T-cell (primary cell): Measurements from ENCODE around the gene CFAP53. TPM values are rescaled to one million over a fixed set of nuclear protein-coding genes. Genes with fewer than 3 reads are reported as not detected.
A peak's percentile ranks its signal among the peaks of the same experiment; 100 is the strongest.
"Not testable (repeated sequence)": the region's sequence is repeated elsewhere in the genome, so short reads cannot be mapped to it uniquely, and the experiment has no call there.

ENCODE experiments used
- ATAC-seq, 4 experiments: fragments of 200-7000 bp in 3 of 4; fragments of 150-1000 bp in 1 of 4; cut with Tn5 transposase; replicated peaks in 1 of 4; 1 replicate in 3 of 4; 2 replicates in 1 of 4; pipeline ENCODE4 v1.10.0; 2021; ENCODE audit warnings: moderate library complexity in 3 of 4, mild to moderate bottlenecking in 2 of 4, moderate number of reproducible peaks in 1 of 4
- CTCF ChIA-PET, 2 donors: fragments of 300-600 bp; sonication (Branson Sonifier 250); formaldehyde crosslinking; loops; one replicate each; lab custom pipeline; 2022; ENCODE audit warnings: antibody characterized with exemption in 2 of 2; lab: Charles Lee
- POLR2A ChIA-PET, 2 donors: fragments of 300-600 bp; sonication (Branson Sonifier 250); formaldehyde crosslinking; loops; one replicate each; lab custom pipeline; 2022; ENCODE audit warnings: antibody characterized with exemption in 2 of 2; lab: Charles Lee
- DNase-seq, 35 experiments: peaks; one replicate each; pipeline versions ENCODE4 v3.0.0 to v3.0.0-alpha.2; 2013 to 2023
- H3K27ac ChIP-seq: one replicate; pipeline ENCODE4 v1.5.1; 2013; ENCODE audit warnings: low read length
- H3K27me3 ChIP-seq, 2 experiments: replicated peaks in 1 of 2; 1 replicate in 1 of 2; 2 replicates in 1 of 2; pipeline versions ENCODE4 v1.6.1 to v1.7.0; 2013; ENCODE audit warnings: low read length in 1 of 2, mixed read lengths in 1 of 2; ENCODE audit not compliant: control insufficient read depth in 2 of 2, insufficient read depth in 2 of 2; ENCODE audit errors: extremely low read depth in 1 of 2
- H3K36me3 ChIP-seq, 2 donors: 1 replicate in 1 of 2; 2 replicates in 1 of 2; pipeline versions ENCODE4 v1.6.1 to v1.7.0; 2013; ENCODE audit warnings: low read length in 1 of 2; ENCODE audit not compliant: control insufficient read depth in 2 of 2, insufficient read depth in 1 of 2; ENCODE audit errors: extremely low read depth in 1 of 2
- H3K4me1 ChIP-seq, 2 experiments: 1 replicate in 1 of 2; 2 replicates in 1 of 2; pipeline versions ENCODE4 v1.6.1 to v1.7.0; 2013; ENCODE audit warnings: low read length in 2 of 2, mixed read lengths in 1 of 2; ENCODE audit not compliant: insufficient read depth in 2 of 2, control insufficient read depth in 1 of 2; ENCODE audit errors: extremely low read depth in 1 of 2
- H3K4me3 ChIP-seq, 2 donors: 1 replicate in 1 of 2; 2 replicates in 1 of 2; pipeline versions ENCODE4 v1.5.1 to v1.7.0; 2013; ENCODE audit warnings: mild to moderate bottlenecking in 2 of 2, low read length in 1 of 2, moderate library complexity in 1 of 2; ENCODE audit not compliant: control insufficient read depth in 1 of 2; ENCODE audit errors: extremely low read depth in 1 of 2
- H3K9me3 ChIP-seq: 2 replicates; pipeline ENCODE4 v1.7.0; 2013
- H3K27ac Mint-ChIP-seq, 2 donors: one replicate each; pipeline ENCODE4 v1.8.0; 2020 to 2021; ENCODE audit warnings: mild to moderate bottlenecking in 2 of 2, mixed read lengths in 2 of 2
- H3K27me3 Mint-ChIP-seq, 2 donors: one replicate each; pipeline ENCODE4 v1.8.0; 2021 to 2022; ENCODE audit warnings: mixed read lengths in 2 of 2
- H3K36me3 Mint-ChIP-seq: one replicate; pipeline ENCODE4 v1.8.0; 2021; ENCODE audit warnings: mixed read lengths
- H3K4me1 Mint-ChIP-seq, 3 donors: one replicate each; pipeline ENCODE4 v1.8.0; 2020 to 2022; ENCODE audit warnings: mixed read lengths in 3 of 3, mild to moderate bottlenecking in 1 of 3
- H3K4me3 Mint-ChIP-seq, 3 donors: one replicate each; pipeline ENCODE4 v1.8.0; 2020 to 2022; ENCODE audit warnings: mild to moderate bottlenecking in 3 of 3, mixed read lengths in 3 of 3, moderate library complexity in 3 of 3
- H3K9me3 Mint-ChIP-seq, 3 donors: one replicate each; pipeline ENCODE4 v1.8.0; 2020 to 2022; ENCODE audit warnings: mixed read lengths in 3 of 3
- whole genome bisulfite sequencing: methylation state at CpG from one replicate; pipeline ENCODE4 v1.1.5; 2013; ENCODE audit warnings: missing lambda C conversion rate; ENCODE audit not compliant: insufficient coverage; 5-methylcytosine and 5-hydroxymethylcytosine counted together
- total RNA-seq, 35 experiments: library from RNA in 6 of 35; stranded (reverse) in 6 of 35; fragments of 120-200 nt in 1 of 35; gene quantifications; one replicate each; pipeline versions ENCODE4 v1.2.1 to v1.2.4 and lab custom pipeline; 2013 to 2026

The CFAP53 gene
- total RNA-seq, 5 donors from 2014 or later (not counting 1 experiment from before 2014, with no cell fraction given), result 0.56 to 1.2 (median 0.95) TPM; not detected in 1

- H3K27ac Mint-ChIP-seq, result peak overlapping the region; percentile 66 to 68
- WGBS, result 20% methylated on average over 38 of the region's 56 CpGs
These were observed 1.9 kb upstream of the CFAP53 start for GRCh38 chr18:50268022-50268747.

GRCh38 chr18:50262977-50263376, 3.3 kb downstream of the CFAP53 start:
- CTCF ChIA-PET, result interaction anchor here (0.6 to 1.6 kb wide), 3 partner anchors 80 to 103 kb away, joined by 3 read pairs; no protein-coding TSS in a partner anchor

More at GRCh38 chr18:50268022-50268747, 1.9 kb upstream of the CFAP53 start:
- POLR2A ChIA-PET, result interaction anchor here in 1 of 2 donors (0.6 kb wide), 1 partner anchor 9 kb away, joined by 6 read pairs; no protein-coding TSS in a partner anchor
- peak; percentile 66 to 75 (median 69) for ATAC-seq
- Histone ChIP-seq H3K4me3 (peak overlapping the region; percentile 54 to 72), H3K27ac (peak overlapping the region; percentile 32), H3K9me3 (no peaks in the 10 kb centered on the region), H3K4me1 (peaks cover 0 to 29% of the 10 kb centered on the region in 2 experiments), H3K36me3 (peaks cover 15 to 40% of the 10 kb centered on the region in 2 donors), H3K27me3 (no peaks in the 10 kb centered on the region)
- peak overlapping the region; percentile 81 to 88 (median 88) for H3K4me3 Mint-ChIP-seq
- H3K4me1 Mint-ChIP-seq, result peaks cover 24 to 26% (median 25%) of the 10 kb centered on the region in 3 donors
- no peaks in the 10 kb centered on the region for H3K9me3 Mint-ChIP-seq
- peaks cover 28% of the 10 kb centered on the region for H3K36me3 Mint-ChIP-seq
- DNase-seq, result peak; percentile 27 to 82 (median 67)
- H3K27me3 Mint-ChIP-seq, result no peaks in the 10 kb centered on the region
- CTCF ChIA-PET, result interaction anchor here (0.7 to 1.9 kb wide), 8 partner anchors 11 to 757 kb away, joined by 3 to 7 read pairs (median 3); partner anchors contain the start of gene MBD1 (in 1 of the 2)

GRCh38 chr18:50250935-50251334, 15.4 kb downstream of the CFAP53 start:
- ATAC-seq (no peak), DNase-seq (no peak)
- Histone ChIP-seq H3K9me3 (no peaks in the 10 kb centered on the region), H3K27ac (no peak overlapping the region), H3K27me3 (peaks cover 0 to 3% of the 10 kb centered on the region in 2 experiments), H3K4me3 (no peak overlapping the region), H3K4me1 (no peaks in the 10 kb centered on the region), H3K36me3 (no peaks in the 10 kb centered on the region)
- ChIA-PET CTCF (no interaction called here), POLR2A (no interaction called here)
- WGBS, result 100% methylated on average over 1 of the region's 3 CpGs
- H3K4me1 Mint-ChIP-seq, result peaks cover 0 to 8% (median 4%) of the 10 kb centered on the region in 3 donors
- H3K27me3 Mint-ChIP-seq, result no peaks in the 10 kb centered on the region
- H3K9me3 Mint-ChIP-seq, result no peaks in the 10 kb centered on the region
- H3K4me3 Mint-ChIP-seq, result no peak overlapping the region
- no peak overlapping the region for H3K27ac Mint-ChIP-seq
- no peaks in the 10 kb centered on the region for H3K36me3 Mint-ChIP-seq

More at GRCh38 chr18:50262977-50263376, 3.3 kb downstream of the CFAP53 start:
- Histone ChIP-seq H3K36me3 (no peaks in the 10 kb centered on the region), H3K9me3 (no peaks in the 10 kb centered on the region), H3K4me3 (no peak overlapping the region), H3K4me1 (peaks cover 0 to 22% of the 10 kb centered on the region in 2 experiments), H3K27me3 (no peaks in the 10 kb centered on the region), H3K27ac (no peak overlapping the region)
- POLR2A ChIA-PET, result no interaction called here
- H3K27ac Mint-ChIP-seq, result no peak overlapping the region
- H3K4me3 Mint-ChIP-seq, result no peak overlapping the region
- no peaks in the 10 kb centered on the region for H3K9me3 Mint-ChIP-seq
- no peaks in the 10 kb centered on the region for H3K27me3 Mint-ChIP-seq
- no peak for ATAC-seq
- H3K4me1 Mint-ChIP-seq, result peaks cover 20 to 24% (median 23%) of the 10 kb centered on the region in 3 donors
- DNase-seq, result no peak
- peaks cover 4% of the 10 kb centered on the region for H3K36me3 Mint-ChIP-seq

GRCh38 chr18:50249576-50249975, 16.7 kb downstream of the CFAP53 start:
- no peaks in the 10 kb centered on the region for H3K4me1 ChIP-seq
- H3K27ac ChIP-seq, result no peak overlapping the region
- H3K36me3 ChIP-seq, result no peaks in the 10 kb centered on the region
- peaks cover 0 to 8% (median 4%) of the 10 kb centered on the region in 3 donors for H3K4me1 Mint-ChIP-seq
- no peak overlapping the region for H3K4me3 Mint-ChIP-seq
- H3K9me3 ChIP-seq, result no peaks in the 10 kb centered on the region
- ChIA-PET POLR2A (interaction anchor here in 1 of 2 donors (0.6 kb wide), 1 partner anchor 837 kb away, joined by 9 read pairs; no protein-coding TSS in a partner anchor), CTCF (no interaction called here)
- no peaks in the 10 kb centered on the region for H3K27me3 Mint-ChIP-seq
- no peak overlapping the region for H3K27ac Mint-ChIP-seq
- ATAC-seq, result no peak
- H3K9me3 Mint-ChIP-seq, result no peaks in the 10 kb centered on the region
- peaks cover 0 to 3% of the 10 kb centered on the region in 2 experiments for H3K27me3 ChIP-seq
- DNase-seq, result no peak
- H3K4me3 ChIP-seq, result no peak overlapping the region
- no peaks in the 10 kb centered on the region for H3K36me3 Mint-ChIP-seq

- Mint-ChIP-seq H3K27ac (no peak overlapping the region), H3K4me3 (no peak overlapping the region), H3K27me3 (no peaks in the 10 kb centered on the region), H3K9me3 (peaks cover 0 to 4% (median under 1%) of the 10 kb centered on the region in 3 donors), H3K36me3 (peaks cover 4% of the 10 kb centered on the region), H3K4me1 (peaks cover 0 to 8% (median 4%) of the 10 kb centered on the region in 3 donors)
- H3K36me3 ChIP-seq, result no peaks in the 10 kb centered on the region
- no peaks in the 10 kb centered on the region for H3K4me1 ChIP-seq
- DNase-seq, result no peak
- no peak for ATAC-seq
- ChIA-PET CTCF (no interaction called here), POLR2A (no interaction called here)
- H3K27ac ChIP-seq, result no peak overlapping the region
- H3K27me3 ChIP-seq, result peaks cover 0 to 3% of the 10 kb centered on the region in 2 experiments
- no peaks in the 10 kb centered on the region for H3K9me3 ChIP-seq
- no peak overlapping the region for H3K4me3 ChIP-seq
These were observed 18.7 kb downstream of the CFAP53 start for GRCh38 chr18:50247561-50247960.

- H3K36me3 ChIP-seq, H3K27me3 ChIP-seq, ATAC-seq, H3K27ac Mint-ChIP-seq, H3K4me1 ChIP-seq, H3K4me3 Mint-ChIP-seq, H3K27me3 Mint-ChIP-seq, H3K27ac ChIP-seq, H3K4me3 ChIP-seq, DNase-seq, H3K9me3 ChIP-seq, H3K36me3 Mint-ChIP-seq, CTCF ChIA-PET, H3K4me1 Mint-ChIP-seq, POLR2A ChIA-PET: not testable (repeated sequence)
- 87% methylated on average over 7 of the region's 8 CpGs for WGBS
- peaks cover 7 to 24% (median 13%) of the 10 kb centered on the region in 3 donors for H3K9me3 Mint-ChIP-seq
These were observed 24.5 kb downstream of the CFAP53 start for GRCh38 chr18:50241768-50242167.
